ENCODE measurements around the gene IL32.
A peak's percentile ranks its signal among the peaks of the same experiment; 100 is the strongest.

GRCh38 chr16:3059041-3059722 lies 6.3 kb upstream of the IL32 start:
- TF ChIP-seq CTCF (IDR thresholded peaks at IDR 0.05) (peak; percentile 78 to 98 (median 89)), POLR2A (IDR thresholded peaks at IDR 0.05) (peak; percentile 55), POLR2AphosphoS5 (IDR thresholded peaks at IDR 0.05) (peak; percentile 21 to 60 (median 54)), EP300 (IDR thresholded peaks at IDR 0.05; ENCODE audit: low read depth) (no peak)
